Psoas muscle (tissue), 8 donors: ENCODE data around the gene TXK. TPM values are rescaled to one million over a fixed set of nuclear protein-coding genes. Genes with fewer than 3 reads are reported as not detected.

Experiments
- ATAC-seq, 4 donors: fragments of 200-7000 bp; cut with Tn5 transposase; one replicate each; pipeline ENCODE4 v1.9.1; 2020; ENCODE audit warnings: moderate library complexity in 3 of 4, mild to moderate bottlenecking in 2 of 4
- DNase-seq, 2 donors: peaks; one replicate each; pipeline ENCODE4 v3.0.0-alpha.2; 2020
- H3K27ac ChIP-seq: fragments of 200-600 bp; one replicate; pipeline ENCODE4 v1.8.0; 2022
- H3K27me3 ChIP-seq, 3 donors: fragments of 200-600 bp in 1 of 3; one replicate each; pipeline versions ENCODE4 v1.6.1 to v1.8.0; 2013 to 2022; ENCODE audit warnings: low read length in 2 of 3, mild to moderate bottlenecking in 2 of 3, moderate library complexity in 1 of 3; ENCODE audit not compliant: insufficient read depth in 3 of 3
- H3K36me3 ChIP-seq, 2 donors: fragments of 200-600 bp in 1 of 2; one replicate each; pipeline versions ENCODE4 v1.6.1 to v1.8.0; 2013 to 2022; ENCODE audit warnings: low read depth in 1 of 2, mild to moderate bottlenecking in 1 of 2, moderate library complexity in 1 of 2; ENCODE audit not compliant: insufficient read depth in 1 of 2
- H3K4me1 ChIP-seq: fragments of 200-600 bp; one replicate; pipeline ENCODE4 v1.8.0; 2022
- H3K4me3 ChIP-seq: fragments of 200-600 bp; one replicate; pipeline ENCODE4 v1.8.0; 2022; ENCODE audit warnings: mild to moderate bottlenecking
- H3K9me3 ChIP-seq: fragments of 200-600 bp; one replicate; pipeline ENCODE4 v1.8.0; 2022
- WGBS, 3 donors: extraction: QIAGEN DNeasy Blood & Tissue Kit; methylation state at CpG; one replicate each; pipeline versions ENCODE4 v1.1.6 to v1.1.7; 2013; 5-methylcytosine and 5-hydroxymethylcytosine counted together
- intact Hi-C, 2 donors: fragments of 100-400 bp; cut with DNase I; formaldehyde crosslinking; loops; one replicate each; pipeline versions ENCODE4 v1.11.0 to v1.14.2; 2022
- polyA plus RNA-seq, 3 donors: library from polyadenylated mRNA; stranded (reverse); fragments of 200-250 nt; gene quantifications; one replicate each; pipeline ENCODE4 v1.2.3, GENCODE V29; 2013
- total RNA-seq, 4 donors: library from RNA; stranded (reverse); fragmentation: NEBNext Ultra II Directional in 2 of 4; extraction: Animal tissue kit (Norgen Biotek cat#: 25700) in 2 of 4; gene quantifications; one replicate each; pipeline versions ENCODE4 v1.2.1 to v1.2.4, GENCODE V29; 2021 to 2023
- TF ChIP-seq, protein P1 (sequence below): fragments of 200-600 bp; IDR thresholded peaks from one replicate; pipeline ENCODE4 v1.8.0; 2022; ENCODE audit warnings: antibody characterized with exemption
- donor health status: healthy with polysubstance abuse.
- donor health status: DM: no; HTN: no; CAD: no; lungs with moderate emphysema.
- donor health status: Bipolar disorder and iron deficiency.
- donor health status: healthy.
- donor health status: DM: yes; HTN: yes; CAD: no.
- donor health status: DM: no; HTN: no; CAD: no.
- donor health status: DM: no; HTN: no; CAD: no.
- donor health status: DM: yes; HTN: yes; CAD: no.

Gene TXK
- total and polyA plus RNA-seq, 7 donors: 0.07 to 0.52 (median 0.21) TPM; not detected in 1

DNA sequence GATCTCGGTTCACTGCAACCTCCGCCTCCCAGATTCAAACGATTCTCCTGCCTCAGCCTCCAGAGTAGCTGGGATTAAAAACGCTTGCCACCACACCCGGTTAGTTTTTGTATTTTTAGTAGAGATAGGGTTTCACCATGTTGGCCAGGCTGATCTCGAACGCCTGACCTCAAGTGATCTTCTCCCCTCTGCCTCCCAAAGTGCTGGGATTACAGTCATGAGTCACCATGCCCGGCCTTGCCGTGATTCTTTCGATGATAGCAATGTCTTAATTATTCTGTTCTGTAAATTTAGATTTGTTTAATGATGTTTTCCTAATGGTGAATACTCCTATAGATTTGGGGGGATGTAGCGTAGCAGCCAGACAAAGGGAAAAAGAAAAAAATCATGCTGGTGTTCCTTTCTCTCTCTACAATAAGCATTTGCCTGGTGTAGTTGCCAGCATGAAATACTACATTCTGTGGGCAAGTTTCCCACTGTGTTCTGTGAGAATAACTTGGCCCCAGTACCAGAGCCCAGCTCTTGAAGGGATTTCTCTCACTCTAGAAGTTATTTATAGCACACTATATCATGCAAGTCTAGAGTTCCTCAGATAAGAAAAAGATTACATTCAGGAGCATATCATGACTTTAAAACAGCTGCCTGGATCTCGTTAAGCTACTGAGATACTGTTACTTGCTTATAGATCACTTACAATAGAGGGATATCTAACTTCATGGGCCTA lies 102.1 kb downstream of the TXK start:
- ATAC-seq (peak; percentile 78 to 96 (median 92)), DNase-seq (peak in 1 of 2 donors; percentile 60)
- Histone ChIP-seq H3K4me3 (peak overlapping the region; percentile 35), H3K4me1 (peaks cover 14% of the 10 kb centered on the region), H3K27ac (peak overlapping the region; percentile 76), H3K9me3 (no peaks in the 10 kb centered on the region), H3K36me3 (no peaks in the 10 kb centered on the region), H3K27me3 (no peaks in the 10 kb centered on the region)
- TF ChIP-seq, protein P1, sequence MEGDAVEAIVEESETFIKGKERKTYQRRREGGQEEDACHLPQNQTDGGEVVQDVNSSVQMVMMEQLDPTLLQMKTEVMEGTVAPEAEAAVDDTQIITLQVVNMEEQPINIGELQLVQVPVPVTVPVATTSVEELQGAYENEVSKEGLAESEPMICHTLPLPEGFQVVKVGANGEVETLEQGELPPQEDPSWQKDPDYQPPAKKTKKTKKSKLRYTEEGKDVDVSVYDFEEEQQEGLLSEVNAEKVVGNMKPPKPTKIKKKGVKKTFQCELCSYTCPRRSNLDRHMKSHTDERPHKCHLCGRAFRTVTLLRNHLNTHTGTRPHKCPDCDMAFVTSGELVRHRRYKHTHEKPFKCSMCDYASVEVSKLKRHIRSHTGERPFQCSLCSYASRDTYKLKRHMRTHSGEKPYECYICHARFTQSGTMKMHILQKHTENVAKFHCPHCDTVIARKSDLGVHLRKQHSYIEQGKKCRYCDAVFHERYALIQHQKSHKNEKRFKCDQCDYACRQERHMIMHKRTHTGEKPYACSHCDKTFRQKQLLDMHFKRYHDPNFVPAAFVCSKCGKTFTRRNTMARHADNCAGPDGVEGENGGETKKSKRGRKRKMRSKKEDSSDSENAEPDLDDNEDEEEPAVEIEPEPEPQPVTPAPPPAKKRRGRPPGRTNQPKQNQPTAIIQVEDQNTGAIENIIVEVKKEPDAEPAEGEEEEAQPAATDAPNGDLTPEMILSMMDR: no peak
- intact Hi-C loops: no loop called here
- WGBS, 3 donors: 32 to 42% (median 35%) methylated on average over 12 of the region's 12 CpGs

DNA sequence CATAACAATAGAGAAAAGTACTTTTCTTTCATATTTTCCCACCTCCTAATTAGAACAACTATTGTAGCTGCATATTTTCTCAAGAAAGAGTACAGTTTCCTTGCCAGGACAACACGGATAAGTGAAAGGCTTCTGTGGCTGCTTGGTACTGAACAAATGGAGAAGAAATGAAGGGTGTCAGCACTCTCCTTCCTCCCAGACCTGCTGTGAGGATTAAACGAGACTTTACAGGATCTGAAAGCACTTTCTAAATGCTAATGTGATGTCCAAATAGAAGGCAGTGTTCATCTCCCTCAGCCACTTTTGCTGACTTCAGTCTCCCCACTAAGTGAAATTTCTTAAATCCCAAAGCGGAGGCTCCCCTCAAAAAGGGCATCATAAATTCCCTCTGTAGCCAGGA lies 103.6 kb downstream of the TXK start:
- intact Hi-C loops: no loop called here
- peaks cover 14% of the 10 kb centered on the region for H3K4me1 ChIP-seq
- no peaks in the 10 kb centered on the region for H3K9me3 ChIP-seq
- no peaks in the 10 kb centered on the region for H3K27me3 ChIP-seq
- WGBS, 3 donors: 37 to 40% (median 38%) methylated on average over 3 of the region's 3 CpGs
- H3K4me3 ChIP-seq: no peak overlapping the region
- DNase-seq: no peak
- H3K36me3 ChIP-seq: no peaks in the 10 kb centered on the region
- ATAC-seq: no peak
- H3K27ac ChIP-seq: no peak overlapping the region
- TF ChIP-seq, protein P1: no peak

DNA sequence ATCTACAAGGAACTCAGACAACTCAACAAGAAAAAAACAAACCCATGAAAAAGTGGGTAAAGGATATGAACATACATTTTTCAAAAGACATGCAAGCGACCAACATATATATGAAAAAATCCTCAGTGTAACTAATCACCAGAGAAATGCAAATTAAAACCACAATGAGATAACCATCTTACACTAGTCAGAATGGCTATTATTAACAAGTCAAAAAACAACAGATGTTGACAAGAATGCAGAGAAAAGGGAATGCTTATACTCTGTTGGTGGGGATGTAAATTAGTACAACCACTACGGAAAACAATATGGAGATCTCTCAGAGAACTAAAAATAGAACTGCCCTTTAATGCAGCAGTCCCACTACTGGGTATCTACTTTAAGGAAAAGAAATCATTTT lies 105.4 kb downstream of the TXK start:
- H3K4me3 ChIP-seq: no peak overlapping the region
- H3K27ac ChIP-seq: no peak overlapping the region
- no peaks in the 10 kb centered on the region for H3K27me3 ChIP-seq
- H3K4me1 ChIP-seq: peaks cover 14% of the 10 kb centered on the region
- intact Hi-C loops: no loop called here
- TF ChIP-seq, protein P1: no peak
- H3K9me3 ChIP-seq: no peaks in the 10 kb centered on the region
- no peaks in the 10 kb centered on the region for H3K36me3 ChIP-seq
- no peak for DNase-seq
- 28 to 48% (median 40%) methylated on average over 2 of the region's 2 CpGs for WGBS, 3 donors
- ATAC-seq: no peak

DNA sequence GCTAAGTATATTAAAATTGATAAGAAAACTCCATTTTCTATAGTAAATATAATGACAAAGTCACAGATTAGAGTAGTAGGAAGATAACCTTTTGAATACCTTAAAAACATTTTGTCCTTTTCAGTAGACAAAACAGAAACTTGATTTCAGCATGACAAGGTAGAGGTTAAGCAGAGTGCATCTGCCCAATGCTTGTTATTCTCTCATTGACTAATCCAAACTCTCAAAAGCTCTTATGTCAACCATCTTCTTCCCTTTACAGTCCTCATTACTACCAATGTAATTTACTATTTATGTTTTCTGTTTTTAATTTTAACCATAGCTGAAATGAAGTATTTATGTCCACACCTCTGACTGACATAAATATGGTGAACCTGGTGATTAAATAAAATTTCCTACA lies 106.4 kb downstream of the TXK start:
- no peak overlapping the region for H3K27ac ChIP-seq
- H3K4me3 ChIP-seq: no peak overlapping the region
- ATAC-seq (no peak), DNase-seq (no peak)
- no peaks in the 10 kb centered on the region for H3K27me3 ChIP-seq
- intact Hi-C loops: no loop called here
- H3K4me1 ChIP-seq: peaks cover 12% of the 10 kb centered on the region
- H3K9me3 ChIP-seq: no peaks in the 10 kb centered on the region
- TF ChIP-seq, protein P1: no peak
- H3K36me3 ChIP-seq: no peaks in the 10 kb centered on the region

DNA sequence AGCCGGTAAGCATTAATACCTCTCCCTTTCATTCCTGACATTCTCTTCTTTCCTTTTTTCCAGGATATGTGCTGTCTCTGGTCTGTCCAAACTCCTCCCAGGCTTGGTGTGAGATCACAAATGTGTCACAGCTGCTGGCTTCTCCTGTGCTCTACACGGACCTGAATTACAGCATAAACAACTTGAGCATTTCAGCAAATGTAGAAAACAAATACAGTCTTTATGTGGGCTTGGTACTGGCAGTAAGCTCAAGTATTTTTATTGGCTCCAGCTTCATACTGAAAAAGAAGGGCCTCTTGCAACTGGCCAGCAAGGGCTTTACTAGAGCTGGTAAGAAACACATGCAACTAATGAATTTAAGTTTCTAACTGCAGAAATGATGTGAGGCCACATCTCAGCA lies 109.0 kb downstream of the TXK start:
- no peak overlapping the region for H3K27ac ChIP-seq
- no peaks in the 10 kb centered on the region for H3K9me3 ChIP-seq
- 12 to 20% (median 13%) methylated on average over 2 of the region's 2 CpGs for WGBS, 3 donors
- H3K36me3 ChIP-seq: no peaks in the 10 kb centered on the region
- H3K27me3 ChIP-seq: no peaks in the 10 kb centered on the region
- no peak overlapping the region for H3K4me3 ChIP-seq
- peaks cover 4% of the 10 kb centered on the region for H3K4me1 ChIP-seq
- DNase-seq: no peak
- intact Hi-C loops: no loop called here
- TF ChIP-seq, protein P1: no peak
- no peak for ATAC-seq
